Measurements from ENCODE around the gene NDUFA5.

Gene NDUFA5

DNA sequence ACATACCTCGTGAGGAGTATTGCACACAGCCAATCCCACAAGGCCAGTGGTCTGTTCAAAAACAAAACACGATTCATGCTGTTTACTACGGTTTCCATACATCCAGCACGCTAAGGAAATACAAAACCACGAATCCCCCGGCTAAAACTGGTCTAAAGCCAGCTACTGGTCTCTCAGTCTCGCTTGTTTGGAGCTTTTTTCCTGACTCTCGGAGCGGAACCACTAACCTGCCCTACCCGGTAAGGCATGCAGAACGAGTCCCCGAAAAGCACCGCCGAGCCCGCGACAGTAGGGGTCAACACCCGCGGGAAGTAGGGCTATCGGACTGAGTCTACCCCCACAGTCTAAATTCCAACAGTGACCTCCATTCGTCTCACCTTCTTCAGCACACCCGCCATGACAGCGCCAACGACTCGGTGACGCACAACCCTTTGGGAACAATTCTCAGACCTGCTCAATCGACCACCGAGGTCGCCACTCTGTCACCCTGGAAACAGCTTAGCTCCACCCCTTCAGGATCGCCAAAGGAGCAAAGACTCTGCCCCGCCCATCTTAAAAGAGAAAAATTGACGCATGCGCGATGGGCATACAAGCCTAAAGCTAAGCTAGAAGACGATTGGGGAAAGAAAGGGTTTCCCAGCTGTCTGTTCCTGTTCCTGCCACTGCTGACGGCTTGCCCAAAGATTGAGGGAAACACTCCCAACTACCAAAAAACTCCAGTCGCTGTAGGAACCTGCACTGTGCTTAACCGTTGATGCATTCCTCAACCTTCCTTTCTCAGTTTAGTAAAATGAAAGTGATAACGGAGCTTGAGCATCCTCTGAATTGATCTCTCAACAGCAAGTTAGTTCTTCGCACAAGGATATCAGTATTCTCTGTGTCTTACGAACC lies at the start of gene NDUFA5:
TSS of gene NDUFA5 (minus strand) at position 421 of the 891 bp plus-strand sequence. CDS start at position 398, 23 bp downstream.
- peak; percentile 99 for DNase-seq

DNA sequence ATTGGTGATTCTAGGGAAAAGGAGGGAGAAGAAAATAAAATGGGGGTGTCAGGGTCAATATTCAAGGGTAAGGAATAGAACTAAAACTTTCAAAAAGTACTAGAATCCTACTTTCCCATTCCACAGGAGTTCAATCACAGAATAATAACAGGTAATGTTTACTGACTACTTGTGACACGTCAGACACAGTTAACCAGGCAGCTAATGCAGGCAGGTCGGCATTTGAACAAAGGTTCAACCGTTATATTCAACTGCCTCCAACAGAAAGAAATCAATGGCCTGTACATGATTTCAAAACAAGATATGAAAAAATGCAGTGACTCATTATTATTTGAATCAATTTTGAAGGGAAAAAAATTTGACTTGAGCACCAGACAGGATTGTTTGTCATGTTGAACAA lies 47.1 kb upstream of the NDUFA5 start:
- DNase-seq, result no peak

DNA sequence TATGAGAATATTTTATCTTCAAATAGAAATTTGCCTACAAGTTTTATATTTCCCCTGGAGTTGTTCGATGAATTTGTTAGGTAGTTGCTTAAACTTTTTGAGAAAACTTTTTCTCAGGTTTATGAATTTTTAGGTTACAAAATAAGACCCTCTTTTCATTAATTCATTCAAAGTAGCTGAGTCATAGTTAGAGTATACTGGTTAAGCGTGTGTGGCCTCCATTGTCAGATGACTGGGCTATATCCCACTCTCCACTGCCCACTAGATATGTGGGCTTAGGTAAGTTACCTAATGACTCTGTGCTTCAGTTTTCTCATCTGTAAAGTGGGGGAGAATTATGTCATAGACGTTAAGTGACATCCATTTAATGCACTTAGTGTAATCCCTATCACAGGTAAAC lies 45.0 kb upstream of the NDUFA5 start:
- no peak for DNase-seq

DNA sequence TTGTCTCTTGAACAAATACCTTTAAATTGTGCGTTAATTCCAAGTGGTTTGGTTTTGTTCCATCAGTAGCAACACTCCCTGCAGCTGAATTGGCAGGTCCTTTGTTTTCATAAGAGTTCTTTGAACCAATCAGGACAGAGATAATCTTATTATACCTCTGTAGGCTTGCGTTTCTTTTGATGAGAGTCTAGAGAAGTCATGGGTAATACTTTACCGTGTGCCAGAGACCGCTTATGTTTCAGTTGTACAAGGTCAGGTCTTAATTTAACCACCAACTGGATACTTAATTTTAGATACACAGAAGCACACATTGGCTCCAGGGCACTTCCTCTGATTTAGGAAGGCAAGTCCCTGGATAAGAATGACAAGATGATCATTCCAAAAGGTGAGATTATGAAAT lies 43.9 kb upstream of the NDUFA5 start, which contains the start of gene ASB15:
TSS of gene ASB15 (plus strand) at position 292 of the 400 bp plus-strand sequence. CDS start 12,682 bp downstream, outside the sequence.
- no peak for DNase-seq

- no peak for DNase-seq
Observed at GRCh38 chr7:123600876-123601275, 43.3 kb upstream of the NDUFA5 start.

GRCh38 chr7:123599766-123600165 lies 42.1 kb upstream of the NDUFA5 start:
- no peak for DNase-seq

GRCh38 chr7:123598657-123599056 lies 41.0 kb upstream of the NDUFA5 start:
- DNase-seq, result no peak

DNA sequence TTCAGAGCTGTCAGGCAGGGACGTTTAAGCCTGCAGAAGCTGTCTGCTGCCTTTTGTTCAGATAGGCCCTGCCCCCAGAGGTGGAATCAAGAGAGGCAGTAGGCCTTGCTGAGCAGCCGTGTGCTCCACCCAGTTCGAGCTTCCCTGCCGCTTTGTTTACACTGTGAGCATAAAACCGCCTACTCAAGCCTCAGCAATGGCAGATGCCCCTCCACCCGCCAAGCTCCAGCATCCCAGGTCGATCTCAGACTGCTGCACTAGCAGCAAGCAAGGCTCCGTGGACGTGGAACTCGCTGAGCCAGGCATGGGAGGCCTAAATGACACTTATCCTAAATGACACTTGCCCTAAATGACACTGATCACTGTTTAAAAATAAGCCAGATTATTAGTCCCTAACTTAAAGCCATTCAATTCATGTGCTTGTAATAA lies 37.2 kb upstream of the NDUFA5 start:
- DNase-seq, result no peak

- no peak for DNase-seq
Observed at GRCh38 chr7:123588376-123588775, 30.8 kb upstream of the NDUFA5 start.

GRCh38 chr7:123583821-123584220 lies 26.2 kb upstream of the NDUFA5 start:
- no peak for DNase-seq

GRCh38 chr7:123581162-123581459 lies 23.5 kb upstream of the NDUFA5 start:
- no peak for DNase-seq

DNA sequence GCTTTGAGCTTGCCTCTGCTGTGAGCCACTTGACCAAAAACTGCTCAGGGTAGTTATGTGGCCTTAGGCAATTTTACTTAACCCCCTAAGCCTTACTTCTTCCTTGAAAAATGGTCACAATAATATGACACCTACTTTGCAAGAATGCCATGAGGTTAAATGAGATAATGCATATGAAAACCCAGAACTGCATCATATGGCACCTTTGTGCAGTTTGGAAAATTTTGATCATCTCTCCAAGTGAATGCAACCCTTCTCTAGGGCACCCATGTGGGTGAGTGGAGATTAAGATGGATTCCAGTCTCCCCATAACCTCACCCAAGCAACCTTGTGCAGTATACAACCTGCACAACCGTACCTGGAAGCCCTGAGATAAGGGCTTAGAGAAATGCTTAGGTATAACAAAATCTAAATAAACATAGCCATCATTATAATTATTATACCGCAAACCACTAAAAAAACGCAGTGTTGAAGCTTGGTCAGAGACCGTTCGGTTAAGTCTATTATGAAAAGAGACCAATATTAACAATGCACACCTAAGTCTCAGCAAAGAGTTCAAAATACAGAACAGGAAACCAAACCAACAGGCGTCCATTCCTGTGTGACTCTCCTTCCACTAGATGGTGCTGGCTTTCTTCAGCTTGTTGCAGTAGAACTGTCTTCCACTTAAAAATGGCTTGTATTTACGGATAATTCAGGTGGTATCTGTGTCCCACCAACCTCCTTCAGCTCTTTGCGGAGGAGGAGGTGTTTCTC lies 23.0 kb upstream of the NDUFA5 start:
- peak; percentile 8 for DNase-seq

DNA sequence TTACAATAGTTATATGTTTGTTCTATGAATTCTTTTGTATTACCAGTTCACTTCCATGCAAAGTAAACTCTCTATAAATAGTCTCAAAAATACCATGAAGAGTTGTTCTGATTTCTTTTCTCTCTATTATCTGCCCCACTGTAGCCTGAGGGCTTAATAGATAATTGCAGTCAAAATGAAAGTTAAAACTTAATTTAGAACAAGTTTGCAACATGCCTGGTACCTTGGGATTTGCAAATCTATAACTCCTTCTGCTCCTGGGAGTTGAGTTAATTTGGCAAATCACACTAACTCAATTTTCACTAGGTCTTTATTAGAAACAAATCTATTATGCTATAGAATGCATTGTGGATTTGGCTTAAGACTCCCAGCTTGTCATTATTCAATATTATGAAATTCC lies 21.8 kb upstream of the NDUFA5 start:
- DNase-seq, result no peak

- DNase-seq, result no peak
Observed at GRCh38 chr7:123573896-123574467, 16.4 kb upstream of the NDUFA5 start.

- DNase-seq, result no peak
Observed at GRCh38 chr7:123573341-123573740, 15.7 kb upstream of the NDUFA5 start.

GRCh38 chr7:123571684-123572083 lies 14.1 kb upstream of the NDUFA5 start:
- DNase-seq, result no peak

DNA sequence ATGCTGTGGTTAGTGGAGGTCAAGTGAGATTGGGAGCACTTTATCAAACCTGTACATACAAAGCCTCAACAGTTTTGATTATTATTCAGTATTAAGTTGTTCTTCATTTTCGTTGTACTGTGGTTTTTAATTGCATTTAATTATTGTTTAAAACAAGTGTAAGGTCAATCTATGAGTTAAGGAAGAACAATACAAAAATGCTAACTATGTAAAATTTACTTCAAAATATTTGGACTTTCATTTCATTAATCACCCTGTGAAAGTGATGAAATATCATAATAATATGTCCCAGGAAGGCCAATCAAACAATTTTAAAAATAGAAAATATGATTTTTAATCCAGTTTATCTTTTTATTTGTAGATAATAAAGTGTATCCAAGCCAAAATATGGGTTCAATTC lies 13.6 kb upstream of the NDUFA5 start:
- DNase-seq, result no peak

- DNase-seq, result no peak
Observed at GRCh38 chr7:123570390-123571182, 13.0 kb upstream of the NDUFA5 start.

- DNase-seq, result no peak
Observed at GRCh38 chr7:123569352-123570010, 11.9 kb upstream of the NDUFA5 start.

GRCh38 chr7:123562121-123562520 lies 4.5 kb upstream of the NDUFA5 start:
- DNase-seq, result no peak

DNA sequence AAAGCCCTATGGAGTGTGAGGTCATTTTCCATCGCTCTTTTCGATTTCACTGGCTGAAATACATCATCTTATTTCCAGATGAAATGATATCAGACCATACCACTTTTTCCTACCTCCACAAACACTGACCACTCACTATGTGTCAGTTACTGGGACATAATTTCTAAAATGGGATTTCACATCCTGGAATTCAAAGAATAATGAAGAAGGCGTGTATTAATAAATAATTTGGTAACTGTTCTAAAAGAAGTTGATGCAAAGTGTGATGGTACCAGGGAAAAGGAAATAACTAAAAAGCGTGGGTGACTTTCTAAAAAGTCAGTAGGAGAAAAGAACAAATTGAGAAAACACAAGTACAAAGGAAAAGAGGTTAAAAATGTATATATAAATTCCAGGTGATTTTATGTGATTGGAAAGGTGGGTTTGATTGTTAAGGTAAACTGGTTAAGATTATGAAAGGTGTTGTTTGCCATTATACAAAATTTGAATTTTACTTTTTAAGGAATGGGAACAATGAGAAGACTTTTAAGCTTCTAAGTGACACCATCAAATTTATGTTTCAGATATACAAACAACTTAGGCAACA lies 764 bp upstream of the NDUFA5 start:
- no peak for DNase-seq

- no peak for DNase-seq
Observed at GRCh38 chr7:123557016-123557397, 611 bp downstream of the NDUFA5 start.

Data from CD4-positive, alpha-beta T cell treated with Interleukin-21 for 1 hour (primary cell).